HepG2 (cell line): ENCODE results near the gene ACTN2. TPM values are rescaled to one million over a fixed set of nuclear protein-coding genes. Genes with fewer than 3 reads are reported as not detected.

Source experiments
- ATF3 ChIP-seq: sonication (generic); formaldehyde crosslinking; IDR thresholded peaks from 2 replicates; pipeline ENCODE4 v1.4.0; 2020; ENCODE audit warnings: missing genetic modification reagents
- CEBPB ChIP-seq: IDR thresholded peaks from 2 replicates; pipeline ENCODE4 v1.6.1; 2011; ENCODE audit warnings: low read depth, low read length, improper control_type of control experiment, borderline replicate concordance
- GMEB1 ChIP-seq: sonication (generic); formaldehyde crosslinking; IDR thresholded peaks from 2 replicates; pipeline ENCODE4 v1.5.1; 2020; ENCODE audit warnings: missing genetic modification reagents, mild to moderate bottlenecking, borderline replicate concordance
- GPN1 ChIP-seq: sonication (generic); formaldehyde crosslinking; IDR thresholded peaks from 2 replicates; pipeline ENCODE4 v1.5.1; 2020; ENCODE audit warnings: missing genetic modification reagents, borderline replicate concordance
- HOMEZ ChIP-seq: IDR thresholded peaks from 2 replicates; pipeline ENCODE4 v1.6.1; 2016; ENCODE audit warnings: low read depth
- PHF5A ChIP-seq: IDR thresholded peaks from one replicate; pipeline ENCODE4 v1.6.1; 2018; ENCODE audit warnings: low read depth, missing genetic modification reagents; ENCODE audit not compliant: unreplicated experiment
- PPARG ChIP-seq: conservative IDR thresholded peaks from 2 replicates; pipeline ENCODE4 v1.6.1; 2016; ENCODE audit warnings: missing biosample characterization, missing genetic modification reagents
- SP4 ChIP-seq: sonication (generic); formaldehyde crosslinking; IDR thresholded peaks from 2 replicates; pipeline ENCODE4 v1.8.1; 2023; ENCODE audit warnings: mild to moderate bottlenecking, missing genetic modification reagents
- ZFAT ChIP-seq: sonication (generic); formaldehyde crosslinking; conservative IDR thresholded peaks from 2 replicates; pipeline ENCODE4 v1.8.1; 2023; ENCODE audit warnings: missing genetic modification reagents, inconsistent platforms
- ZKSCAN5 ChIP-seq: sonication (generic); formaldehyde crosslinking; IDR thresholded peaks from 2 replicates; pipeline ENCODE4 v1.5.1; 2020; ENCODE audit warnings: mild to moderate bottlenecking, missing genetic modification reagents
- ZNF136 ChIP-seq: sonication (generic); formaldehyde crosslinking; IDR thresholded peaks from 2 replicates; pipeline ENCODE4 v1.8.1; 2022; ENCODE audit warnings: low read depth, mild to moderate bottlenecking, moderate library complexity, missing genetic modification reagents
- ZNF18 ChIP-seq: sonication (generic); formaldehyde crosslinking; IDR thresholded peaks from 2 replicates; pipeline ENCODE4 v1.8.0; 2022; ENCODE audit warnings: mild to moderate bottlenecking, missing genetic modification reagents; ENCODE audit not compliant: insufficient replicate concordance
- ZNF180 ChIP-seq: sonication (generic); formaldehyde crosslinking; IDR thresholded peaks from 2 replicates; pipeline ENCODE4 v1.4.0; 2020; ENCODE audit warnings: low read depth, missing genetic modification reagents, borderline replicate concordance
- ZNF276 ChIP-seq: sonication (generic); formaldehyde crosslinking; IDR thresholded peaks from 2 replicates; pipeline ENCODE4 v1.4.0; 2020; ENCODE audit warnings: mild to moderate bottlenecking, low read depth, missing genetic modification reagents
- ZNF770 ChIP-seq: sonication (generic); formaldehyde crosslinking; IDR thresholded peaks from 2 replicates; pipeline ENCODE4 v1.5.0; 2020; ENCODE audit warnings: mild to moderate bottlenecking, missing genetic modification reagents
- ZNF776 ChIP-seq: sonication (generic); formaldehyde crosslinking; IDR thresholded peaks from 2 replicates; pipeline ENCODE4 v1.4.0; 2020; ENCODE audit warnings: mild to moderate bottlenecking, missing genetic modification reagents
- polyA plus RNA-seq, 8 experiments: library from polyadenylated mRNA; depleted of rRNA in 3 of 8; stranded (reverse) in 7 of 8; unstranded in 1 of 8; fragments of >200 nt; fragmentation: Illumina TruSeq in 4 of 8; extraction: Trizol in 4 of 8; gene quantifications; 2 replicates each; pipeline versions ENCODE4 v1.2.1 to v1.2.3, GENCODE V29; 2011 to 2016; ENCODE audit warnings: low read depth in 4 of 8, missing spikeins in 1 of 8, mixed read lengths in 1 of 8; ENCODE audit not compliant: insufficient read depth in 1 of 8
- total RNA-seq, 5 experiments: library from RNA; depleted of rRNA; stranded (reverse); fragments of >200 nt; fragmentation: Illumina TruSeq; extraction: Trizol; gene quantifications; 2 replicates each; pipeline ENCODE4 v1.2.3, GENCODE V29; 2016; ENCODE audit warnings: low read depth in 1 of 5

ACTN2 gene
- total and polyA plus RNA-seq, 2 of the 13 experiments (the other 11 are each of a cell fraction or from before 2014, with no cell fraction given): 0.04 to 0.13 TPM

- TF ChIP-seq ZNF18 (CRISPR knock-in tag) (peak; percentile 53), ATF3 (CRISPR knock-in tag) (no peak), GPN1 (CRISPR knock-in tag) (no peak), ZNF180 (0 out of 2 replicates have a peak, but pooled peaks have one; percentile 10), SP4 (no peak), ZNF276 (CRISPR knock-in tag) (no peak), HOMEZ (no peak), ZNF770 (CRISPR knock-in tag) (0 out of 2 replicates have a peak, but pooled peaks have one; percentile 7), ZKSCAN5 (no peak), ZNF776 (CRISPR knock-in tag) (no peak; the same call in 1 of the 2 replicates), PHF5A (CRISPR knock-in tag) (no peak), CEBPB (no peak), ZNF136 (CRISPR knock-in tag) (no peak), ZFAT (CRISPR knock-in tag) (no peak), GMEB1 (CRISPR knock-in tag) (no peak), PPARG (CRISPR knock-in tag) (no peak)
Observed at GRCh38 chr1:236795757-236796667, 109.7 kb downstream of the ACTN2 start (continued).
